COLO829 (cell line): ENCODE data around the gene GYS2.
A peak's percentile ranks its signal among the peaks of the same experiment; 100 is the strongest.
"Not testable (repeated sequence)": the region's sequence is repeated elsewhere in the genome, so short reads cannot be mapped to it uniquely, and the experiment has no call there.

Experiments
- DNase-seq: peaks from one replicate; pipeline ENCODE4 v3.0.0; 2012; ENCODE audit warnings: low spot score

The GYS2 gene

GRCh38 chr12:21604245-21605101 lies at the start of gene GYS2:
Gene GYS2, minus strand, starts transcription at chr12:21604847. Its CDS starts 255 bp downstream, at chr12:21604592.
- no peak for DNase-seq

GRCh38 chr12:21651821-21652220 lies 47.2 kb upstream of the GYS2 start:
- no peak for DNase-seq

- no peak for DNase-seq
These were observed 46.4 kb upstream of the GYS2 start for GRCh38 chr12:21650997-21651396.

DNA sequence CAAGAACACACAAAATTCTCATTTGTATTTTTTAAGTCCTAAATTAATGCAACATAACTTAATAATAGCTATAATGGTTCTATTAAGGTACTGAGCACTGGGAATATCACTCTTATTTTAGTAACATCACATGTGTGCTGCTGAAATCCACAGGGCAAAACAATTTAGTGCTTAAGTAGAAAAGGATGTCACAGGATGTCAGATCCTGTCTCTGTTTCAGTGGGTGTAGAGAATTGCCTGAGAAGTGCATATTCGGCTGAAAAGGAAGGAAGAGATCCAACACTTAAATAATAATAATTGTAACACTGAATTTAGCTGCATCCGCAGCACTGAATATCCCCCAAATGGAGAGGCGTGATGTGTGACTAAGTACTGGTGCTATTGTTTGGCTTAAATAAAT lies 44.4 kb upstream of the GYS2 start:
- no peak for DNase-seq

DNA sequence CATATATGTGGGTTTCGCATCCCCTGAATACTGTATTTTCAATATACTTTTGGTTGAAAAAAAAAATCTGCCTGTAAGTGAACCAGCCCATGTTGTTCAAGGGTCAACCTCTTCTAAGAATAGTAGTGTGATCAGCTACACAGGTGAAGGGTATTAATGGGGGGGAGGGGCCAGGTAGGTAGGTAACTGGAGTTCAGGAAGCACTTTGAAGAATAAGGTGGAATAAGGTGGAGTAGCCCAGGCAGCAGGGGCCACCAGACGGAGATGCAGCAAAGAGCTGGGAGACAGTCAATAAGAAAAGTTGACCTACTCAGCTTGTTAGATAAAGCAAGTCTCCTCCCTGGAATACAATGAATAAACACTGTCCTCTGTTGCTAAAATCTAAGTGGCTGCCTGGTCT lies 43.7 kb upstream of the GYS2 start:
- DNase-seq = no peak

- DNase-seq = no peak
These were observed 42.5 kb upstream of the GYS2 start for GRCh38 chr12:21647179-21647578.

DNA sequence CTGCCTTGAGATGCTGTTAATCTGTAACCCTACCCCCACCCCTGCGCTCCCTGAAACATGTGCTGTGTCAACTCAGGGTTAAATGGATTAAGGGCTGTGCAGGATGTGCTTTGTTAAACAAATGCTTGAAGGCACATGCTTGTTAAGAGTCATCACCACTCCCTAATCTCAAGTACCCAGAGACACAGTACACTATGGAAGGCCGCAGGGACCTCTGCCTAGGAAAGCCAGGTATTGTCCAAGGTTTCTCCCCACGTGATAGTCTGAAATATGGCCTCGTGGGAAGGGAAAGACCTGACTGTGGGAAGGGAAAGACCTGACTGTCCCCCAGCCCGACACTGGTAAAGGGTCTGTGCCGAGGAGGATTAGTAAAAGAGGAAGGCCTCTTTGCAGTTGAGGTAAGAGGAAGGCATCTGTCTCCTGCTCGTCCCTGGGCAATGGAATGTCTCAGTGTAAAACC lies 40.4 kb upstream of the GYS2 start:
- DNase-seq = not testable (repeated sequence)

GRCh38 chr12:21644516-21644915 lies 39.9 kb upstream of the GYS2 start:
- no peak for DNase-seq

GRCh38 chr12:21643758-21644157 lies 39.1 kb upstream of the GYS2 start:
- no peak for DNase-seq

GRCh38 chr12:21642707-21643389 lies 38.2 kb upstream of the GYS2 start:
- no peak for DNase-seq

GRCh38 chr12:21638054-21638891 lies 33.6 kb upstream of the GYS2 start:
- no peak for DNase-seq

GRCh38 chr12:21634245-21634644 lies 29.6 kb upstream of the GYS2 start:
- no peak for DNase-seq

- no peak for DNase-seq
These were observed 26.7 kb upstream of the GYS2 start for GRCh38 chr12:21631367-21631766.

DNA sequence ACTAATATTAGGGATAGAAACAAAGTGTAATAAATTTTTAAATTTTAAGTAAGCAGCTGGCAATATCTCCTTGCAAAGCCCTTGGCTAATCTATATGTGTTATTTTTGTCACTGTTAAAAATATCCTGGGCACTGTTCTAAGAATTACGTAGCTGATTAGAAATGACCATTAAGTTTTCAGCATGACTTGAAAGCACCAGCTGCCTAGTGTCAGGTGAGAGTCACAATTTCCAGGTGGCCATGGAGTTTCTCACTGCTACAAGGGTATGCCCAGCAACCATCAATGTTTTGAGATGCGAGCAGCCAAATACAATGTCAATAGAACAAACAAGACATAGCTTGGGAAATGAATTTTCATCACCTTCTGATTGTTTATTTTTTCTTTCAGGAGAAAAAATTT lies 23.3 kb upstream of the GYS2 start:
- DNase-seq = no peak

GRCh38 chr12:21618566-21618965 lies 13.9 kb upstream of the GYS2 start:
- no peak for DNase-seq

GRCh38 chr12:21617030-21617429 lies 12.4 kb upstream of the GYS2 start:
- no peak for DNase-seq

- DNase-seq = no peak
These were observed 10.8 kb upstream of the GYS2 start for GRCh38 chr12:21615431-21615830.

DNA sequence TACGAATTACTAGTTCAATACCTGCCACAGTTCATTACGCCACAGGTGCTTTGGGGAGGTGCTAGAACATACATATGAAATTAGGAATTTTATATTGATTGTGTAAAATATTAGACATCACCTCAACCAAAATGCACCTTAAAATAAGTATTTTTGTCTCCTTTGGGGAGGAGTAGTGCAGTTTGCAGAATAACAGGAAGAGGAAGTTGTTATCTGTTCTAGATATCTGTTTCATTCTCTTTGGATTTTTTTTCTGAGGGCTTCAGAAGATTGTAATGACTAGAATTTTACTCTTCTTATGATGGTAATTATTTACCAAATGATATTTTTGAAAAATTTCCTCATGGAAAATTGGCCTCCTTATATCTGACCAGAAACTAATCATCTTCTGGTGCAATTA lies 9.9 kb upstream of the GYS2 start:
- no peak for DNase-seq

- no peak for DNase-seq
These were observed 9.3 kb upstream of the GYS2 start for GRCh38 chr12:21613931-21614330.

DNA sequence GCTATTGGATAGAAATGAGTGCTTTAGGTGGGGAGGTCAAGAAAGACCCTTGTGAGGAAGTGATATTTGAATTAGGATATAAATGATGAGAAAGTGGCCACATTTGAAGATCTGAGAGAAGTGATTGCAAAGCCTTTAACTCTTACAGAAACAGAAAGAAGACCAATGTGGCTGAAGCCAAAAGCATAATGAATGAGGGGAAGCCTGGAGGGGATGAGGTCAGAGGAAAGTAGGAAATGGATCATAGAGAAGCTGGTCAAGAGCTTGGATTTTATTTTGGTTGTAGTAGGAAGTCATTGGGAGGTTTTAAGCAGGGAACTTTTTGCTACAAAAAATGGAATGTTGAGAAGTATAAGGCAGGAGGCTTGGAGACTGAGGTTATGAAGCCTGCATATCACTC lies 3.5 kb upstream of the GYS2 start:
- DNase-seq = no peak

DNA sequence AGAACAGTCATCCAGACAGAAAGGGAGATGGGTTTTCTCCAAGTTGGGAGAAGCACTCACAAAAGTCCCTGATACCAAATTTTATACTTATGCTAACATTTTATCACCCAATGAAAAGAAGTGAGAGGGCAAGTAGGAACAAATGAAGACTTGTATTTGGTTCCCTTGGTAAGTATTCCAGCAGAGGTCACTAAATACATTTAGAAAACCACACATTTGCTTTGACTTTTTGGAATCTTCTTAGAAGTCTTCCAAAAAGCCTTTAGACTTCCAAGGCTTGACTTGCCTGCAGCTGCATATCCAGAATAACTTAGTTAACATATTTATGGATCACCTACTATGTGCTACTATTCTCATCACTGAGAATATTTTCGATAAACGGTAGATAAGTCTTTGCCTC lies 3.1 kb upstream of the GYS2 start:
- DNase-seq = peak; percentile 6

- DNase-seq = no peak
These were observed 1.5 kb upstream of the GYS2 start for GRCh38 chr12:21606175-21606574.

- DNase-seq = no peak
These were observed 1.9 kb downstream of the GYS2 start for GRCh38 chr12:21602774-21603173.
